K562 (cell line): ENCODE data around the gene GPR89A.

ENCODE experiments used
- E4F1 ChIP-seq: fragments of 250-450 bp; sonication (Bioruptor Pico); IDR thresholded peaks from 2 replicates; pipeline ENCODE4 v1.5.0; 2021; ENCODE audit warnings: mild to moderate bottlenecking, borderline replicate concordance
- TF ChIP-seq, protein P1 (sequence below): fragments of 200-600 bp; sonication (generic); IDR thresholded peaks from one replicate; pipeline ENCODE4 v1.6.1; 2012; ENCODE audit warnings: mild to moderate bottlenecking, low read depth, low read length, inconsistent platforms

- TF ChIP-seq, protein P1, sequence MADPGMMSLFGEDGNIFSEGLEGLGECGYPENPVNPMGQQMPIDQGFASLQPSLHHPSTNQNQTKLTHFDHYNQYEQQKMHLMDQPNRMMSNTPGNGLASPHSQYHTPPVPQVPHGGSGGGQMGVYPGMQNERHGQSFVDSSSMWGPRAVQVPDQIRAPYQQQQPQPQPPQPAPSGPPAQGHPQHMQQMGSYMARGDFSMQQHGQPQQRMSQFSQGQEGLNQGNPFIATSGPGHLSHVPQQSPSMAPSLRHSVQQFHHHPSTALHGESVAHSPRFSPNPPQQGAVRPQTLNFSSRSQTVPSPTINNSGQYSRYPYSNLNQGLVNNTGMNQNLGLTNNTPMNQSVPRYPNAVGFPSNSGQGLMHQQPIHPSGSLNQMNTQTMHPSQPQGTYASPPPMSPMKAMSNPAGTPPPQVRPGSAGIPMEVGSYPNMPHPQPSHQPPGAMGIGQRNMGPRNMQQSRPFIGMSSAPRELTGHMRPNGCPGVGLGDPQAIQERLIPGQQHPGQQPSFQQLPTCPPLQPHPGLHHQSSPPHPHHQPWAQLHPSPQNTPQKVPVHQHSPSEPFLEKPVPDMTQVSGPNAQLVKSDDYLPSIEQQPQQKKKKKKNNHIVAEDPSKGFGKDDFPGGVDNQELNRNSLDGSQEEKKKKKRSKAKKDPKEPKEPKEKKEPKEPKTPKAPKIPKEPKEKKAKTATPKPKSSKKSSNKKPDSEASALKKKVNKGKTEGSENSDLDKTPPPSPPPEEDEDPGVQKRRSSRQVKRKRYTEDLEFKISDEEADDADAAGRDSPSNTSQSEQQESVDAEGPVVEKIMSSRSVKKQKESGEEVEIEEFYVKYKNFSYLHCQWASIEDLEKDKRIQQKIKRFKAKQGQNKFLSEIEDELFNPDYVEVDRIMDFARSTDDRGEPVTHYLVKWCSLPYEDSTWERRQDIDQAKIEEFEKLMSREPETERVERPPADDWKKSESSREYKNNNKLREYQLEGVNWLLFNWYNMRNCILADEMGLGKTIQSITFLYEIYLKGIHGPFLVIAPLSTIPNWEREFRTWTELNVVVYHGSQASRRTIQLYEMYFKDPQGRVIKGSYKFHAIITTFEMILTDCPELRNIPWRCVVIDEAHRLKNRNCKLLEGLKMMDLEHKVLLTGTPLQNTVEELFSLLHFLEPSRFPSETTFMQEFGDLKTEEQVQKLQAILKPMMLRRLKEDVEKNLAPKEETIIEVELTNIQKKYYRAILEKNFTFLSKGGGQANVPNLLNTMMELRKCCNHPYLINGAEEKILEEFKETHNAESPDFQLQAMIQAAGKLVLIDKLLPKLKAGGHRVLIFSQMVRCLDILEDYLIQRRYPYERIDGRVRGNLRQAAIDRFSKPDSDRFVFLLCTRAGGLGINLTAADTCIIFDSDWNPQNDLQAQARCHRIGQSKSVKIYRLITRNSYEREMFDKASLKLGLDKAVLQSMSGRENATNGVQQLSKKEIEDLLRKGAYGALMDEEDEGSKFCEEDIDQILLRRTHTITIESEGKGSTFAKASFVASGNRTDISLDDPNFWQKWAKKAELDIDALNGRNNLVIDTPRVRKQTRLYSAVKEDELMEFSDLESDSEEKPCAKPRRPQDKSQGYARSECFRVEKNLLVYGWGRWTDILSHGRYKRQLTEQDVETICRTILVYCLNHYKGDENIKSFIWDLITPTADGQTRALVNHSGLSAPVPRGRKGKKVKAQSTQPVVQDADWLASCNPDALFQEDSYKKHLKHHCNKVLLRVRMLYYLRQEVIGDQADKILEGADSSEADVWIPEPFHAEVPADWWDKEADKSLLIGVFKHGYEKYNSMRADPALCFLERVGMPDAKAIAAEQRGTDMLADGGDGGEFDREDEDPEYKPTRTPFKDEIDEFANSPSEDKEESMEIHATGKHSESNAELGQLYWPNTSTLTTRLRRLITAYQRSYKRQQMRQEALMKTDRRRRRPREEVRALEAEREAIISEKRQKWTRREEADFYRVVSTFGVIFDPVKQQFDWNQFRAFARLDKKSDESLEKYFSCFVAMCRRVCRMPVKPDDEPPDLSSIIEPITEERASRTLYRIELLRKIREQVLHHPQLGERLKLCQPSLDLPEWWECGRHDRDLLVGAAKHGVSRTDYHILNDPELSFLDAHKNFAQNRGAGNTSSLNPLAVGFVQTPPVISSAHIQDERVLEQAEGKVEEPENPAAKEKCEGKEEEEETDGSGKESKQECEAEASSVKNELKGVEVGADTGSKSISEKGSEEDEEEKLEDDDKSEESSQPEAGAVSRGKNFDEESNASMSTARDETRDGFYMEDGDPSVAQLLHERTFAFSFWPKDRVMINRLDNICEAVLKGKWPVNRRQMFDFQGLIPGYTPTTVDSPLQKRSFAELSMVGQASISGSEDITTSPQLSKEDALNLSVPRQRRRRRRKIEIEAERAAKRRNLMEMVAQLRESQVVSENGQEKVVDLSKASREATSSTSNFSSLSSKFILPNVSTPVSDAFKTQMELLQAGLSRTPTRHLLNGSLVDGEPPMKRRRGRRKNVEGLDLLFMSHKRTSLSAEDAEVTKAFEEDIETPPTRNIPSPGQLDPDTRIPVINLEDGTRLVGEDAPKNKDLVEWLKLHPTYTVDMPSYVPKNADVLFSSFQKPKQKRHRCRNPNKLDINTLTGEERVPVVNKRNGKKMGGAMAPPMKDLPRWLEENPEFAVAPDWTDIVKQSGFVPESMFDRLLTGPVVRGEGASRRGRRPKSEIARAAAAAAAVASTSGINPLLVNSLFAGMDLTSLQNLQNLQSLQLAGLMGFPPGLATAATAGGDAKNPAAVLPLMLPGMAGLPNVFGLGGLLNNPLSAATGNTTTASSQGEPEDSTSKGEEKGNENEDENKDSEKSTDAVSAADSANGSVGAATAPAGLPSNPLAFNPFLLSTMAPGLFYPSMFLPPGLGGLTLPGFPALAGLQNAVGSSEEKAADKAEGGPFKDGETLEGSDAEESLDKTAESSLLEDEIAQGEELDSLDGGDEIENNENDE, result no peak
- no peak for TF ChIP-seq E4F1
Measured at GRCh38 chr1:145688924-145689323, 81.1 kb downstream of the GPR89A start.
